VCaP (cell line): ENCODE measurements around the gene ATRNL1.

Experiments used
- H3K27ac ChIP-seq: fragments of 450-650 bp; 2 replicates; pipeline ENCODE4 v1.5.1; 2017
- TF ChIP-seq, protein P1 (sequence below): fragments of 450-650 bp; conservative IDR thresholded peaks from 2 replicates; pipeline ENCODE4 v1.5.1; 2017; ENCODE audit warnings: mild to moderate bottlenecking, moderate library complexity

The ATRNL1 gene

DNA sequence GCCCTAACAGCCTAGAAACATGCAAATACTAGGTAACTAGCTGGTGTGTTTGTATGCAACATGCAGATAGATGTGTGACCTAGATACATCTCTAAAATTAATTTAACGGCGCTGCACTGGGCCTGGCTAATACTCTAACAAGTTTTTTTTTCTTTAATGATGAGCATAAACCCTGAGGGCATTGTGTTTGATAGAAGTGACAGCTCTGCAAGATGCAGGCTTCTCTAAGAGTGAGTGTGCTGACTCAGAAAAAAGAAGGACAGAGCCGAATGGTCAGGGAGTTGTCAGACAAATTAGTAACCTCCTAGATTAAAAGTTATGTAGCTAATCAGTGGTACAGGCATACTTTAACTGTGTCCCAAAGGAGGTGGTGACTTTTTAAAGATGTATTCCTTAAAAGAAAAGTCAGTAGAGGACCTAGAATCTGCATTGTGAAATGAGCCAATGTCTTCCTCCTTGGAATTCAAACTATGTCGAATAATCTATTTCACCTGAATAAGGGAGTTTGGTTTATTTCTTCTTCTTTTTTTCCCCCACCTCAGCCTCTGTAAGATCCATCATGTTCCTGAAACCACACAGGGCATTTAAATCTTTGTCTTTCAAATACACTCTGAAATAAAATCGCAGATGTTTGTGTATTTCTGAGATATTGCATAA lies 864.7 kb downstream of the ATRNL1 start:
- TF ChIP-seq, protein P1, sequence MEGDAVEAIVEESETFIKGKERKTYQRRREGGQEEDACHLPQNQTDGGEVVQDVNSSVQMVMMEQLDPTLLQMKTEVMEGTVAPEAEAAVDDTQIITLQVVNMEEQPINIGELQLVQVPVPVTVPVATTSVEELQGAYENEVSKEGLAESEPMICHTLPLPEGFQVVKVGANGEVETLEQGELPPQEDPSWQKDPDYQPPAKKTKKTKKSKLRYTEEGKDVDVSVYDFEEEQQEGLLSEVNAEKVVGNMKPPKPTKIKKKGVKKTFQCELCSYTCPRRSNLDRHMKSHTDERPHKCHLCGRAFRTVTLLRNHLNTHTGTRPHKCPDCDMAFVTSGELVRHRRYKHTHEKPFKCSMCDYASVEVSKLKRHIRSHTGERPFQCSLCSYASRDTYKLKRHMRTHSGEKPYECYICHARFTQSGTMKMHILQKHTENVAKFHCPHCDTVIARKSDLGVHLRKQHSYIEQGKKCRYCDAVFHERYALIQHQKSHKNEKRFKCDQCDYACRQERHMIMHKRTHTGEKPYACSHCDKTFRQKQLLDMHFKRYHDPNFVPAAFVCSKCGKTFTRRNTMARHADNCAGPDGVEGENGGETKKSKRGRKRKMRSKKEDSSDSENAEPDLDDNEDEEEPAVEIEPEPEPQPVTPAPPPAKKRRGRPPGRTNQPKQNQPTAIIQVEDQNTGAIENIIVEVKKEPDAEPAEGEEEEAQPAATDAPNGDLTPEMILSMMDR = no peak
- no peak overlapping the region for H3K27ac ChIP-seq

DNA sequence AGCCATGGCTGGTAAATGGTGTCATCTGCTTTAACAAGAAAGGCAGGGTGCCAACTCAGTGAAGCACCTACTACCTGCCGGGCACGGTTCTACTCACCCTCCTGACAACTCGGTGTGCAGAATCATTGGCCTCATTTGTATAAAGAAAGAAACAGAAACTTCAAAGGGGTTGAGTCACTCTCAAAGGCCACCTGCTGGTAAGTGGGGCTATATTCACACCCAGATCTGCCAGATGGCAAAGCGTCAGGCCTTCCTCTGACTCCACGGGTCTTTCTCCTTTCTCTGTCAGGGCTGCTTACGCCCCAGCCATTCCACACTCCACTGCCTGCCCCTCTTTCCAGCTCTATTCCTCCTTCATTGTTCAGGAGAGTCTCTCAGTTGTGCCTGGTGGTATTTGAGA lies 870.7 kb downstream of the ATRNL1 start:
- TF ChIP-seq, protein P1 = no peak; the same call in 1 of the 2 replicates
- H3K27ac ChIP-seq = no peak overlapping the region

GRCh38 chr10:115964827-115965226 lies 871.7 kb downstream of the ATRNL1 start:
- TF ChIP-seq, protein P1 = no peak
- no peak overlapping the region for H3K27ac ChIP-seq

GRCh38 chr10:115965376-115965775 lies 872.2 kb downstream of the ATRNL1 start:
- no peak overlapping the region for H3K27ac ChIP-seq
- TF ChIP-seq, protein P1 = no peak

DNA sequence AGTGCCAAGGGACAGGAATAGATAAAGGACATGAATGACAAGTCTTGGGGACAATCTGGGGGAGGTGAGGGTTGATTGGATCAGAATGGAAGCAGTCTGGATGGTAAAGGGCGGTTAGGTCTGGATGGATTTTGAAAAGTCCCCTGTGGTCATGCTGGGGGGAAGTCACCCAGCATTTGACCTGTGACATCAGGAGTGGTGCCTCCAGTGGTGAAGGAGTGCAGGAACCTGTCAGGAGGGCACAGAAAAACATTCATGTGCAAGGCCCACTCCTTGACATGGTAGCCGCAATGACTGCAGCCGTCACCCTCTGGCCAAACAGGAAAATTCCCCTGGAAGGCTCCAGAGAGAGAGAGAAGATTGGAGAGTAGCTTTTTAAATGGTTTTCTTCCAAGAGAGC lies 875.1 kb downstream of the ATRNL1 start:
- TF ChIP-seq, protein P1 = no peak
- no peak overlapping the region for H3K27ac ChIP-seq

GRCh38 chr10:115969591-115969990 lies 876.4 kb downstream of the ATRNL1 start:
- TF ChIP-seq, protein P1 = no peak
- no peak overlapping the region for H3K27ac ChIP-seq

- H3K27ac ChIP-seq = no peak overlapping the region
- TF ChIP-seq, protein P1 = no peak
Measured at GRCh38 chr10:115971921-115972320, 878.8 kb downstream of the ATRNL1 start.
